ENCODE measurements around the gene IGFLR1.

- TF ChIP-seq SUZ12 (IDR thresholded peaks at IDR 0.05) (no peak), FOXM1 (IDR thresholded peaks at IDR 0.05; ENCODE audit: borderline replicate concordance) (no peak), PKNOX1 (IDR thresholded peaks at IDR 0.05) (no peak), SP1 (IDR thresholded peaks at IDR 0.05) (no peak), ELF4 (IDR thresholded peaks at IDR 0.05) (no peak), BHLHE40 (IDR thresholded peaks at IDR 0.05; ENCODE audit: borderline replicate concordance) (no peak), FOXK2 (IDR thresholded peaks at IDR 0.05) (no peak), ARNT (IDR thresholded peaks at IDR 0.05) (no peak), FOXA1 (IDR thresholded peaks at IDR 0.05) (no peak)
Measured at GRCh38 chr19:35752746-35753350, 10.6 kb upstream of the IGFLR1 start.

All from HEK293T (cell line).